Esophagus muscularis mucosa (tissue), 4 donors: ENCODE measurements around the gene CNTN5. TPM values are rescaled to one million over a fixed set of nuclear protein-coding genes. Genes with fewer than 3 reads are reported as not detected.

Experiments
- DNase-seq: peaks from one replicate; pipeline ENCODE4 v3.0.0-alpha.2; 2017; ENCODE audit errors: extremely low spot score
- H3K27ac ChIP-seq, 4 donors: fragments of 200-600 bp; sonication (generic); replicated peaks in 1 of 4; 1 replicate in 3 of 4; 2 replicates in 1 of 4; pipeline ENCODE4 v1.5.1; 2016 to 2019; ENCODE audit warnings: mild to moderate bottlenecking in 1 of 4
- H3K27me3 ChIP-seq, 4 donors: fragments of 200-600 bp; sonication (generic); one replicate each; pipeline versions ENCODE4 v1.5.1 to v1.6.0; 2016 to 2019
- H3K36me3 ChIP-seq, 4 donors: fragments of 200-600 bp; sonication (generic); one replicate each; pipeline ENCODE4 v1.5.1; 2016 to 2019
- H3K4me1 ChIP-seq, 4 donors: fragments of 200-600 bp; sonication (generic); one replicate each; pipeline ENCODE4 v1.5.1; 2016 to 2019
- H3K4me3 ChIP-seq, 4 donors: fragments of 200-600 bp; sonication (generic); 1 replicate in 2 of 4; 2 replicates in 2 of 4; pipeline ENCODE4 v1.5.1; 2016 to 2019; ENCODE audit warnings: mild to moderate bottlenecking in 4 of 4, moderate library complexity in 1 of 4
- H3K9me3 ChIP-seq, 4 donors: fragments of 200-600 bp; sonication (generic); 1 replicate in 3 of 4; 2 replicates in 1 of 4; pipeline ENCODE4 v1.5.1; 2016 to 2019
- CTCF ChIP-seq, 3 experiments: fragments of 200-600 bp in 2 of 3; fragments of 450-650 bp in 1 of 3; sonication (generic) in 2 of 3; IDR thresholded peaks; one replicate each; pipeline ENCODE4 v1.5.1; 2017 to 2019; ENCODE audit warnings: antibody characterized with exemption in 3 of 3, mild to moderate bottlenecking in 2 of 3, moderate library complexity in 1 of 3
- EP300 ChIP-seq: sonication (generic); formaldehyde crosslinking; IDR thresholded peaks from one replicate; pipeline ENCODE4 v1.6.1; 2017; ENCODE audit warnings: antibody characterized with exemption
- POLR2A ChIP-seq: fragments of 450-650 bp; IDR thresholded peaks from one replicate; pipeline ENCODE4 v1.6.1; 2017; ENCODE audit warnings: antibody characterized with exemption, moderate library complexity, mild to moderate bottlenecking, low read depth
- POLR2AphosphoS5 ChIP-seq, 2 donors: sonication (generic); formaldehyde crosslinking; IDR thresholded peaks; one replicate each; pipeline ENCODE4 v1.6.1; 2017; ENCODE audit warnings: antibody characterized with exemption in 2 of 2
- WGBS: methylation state at CpG from one replicate; pipeline ENCODE4 v1.1.5; 2018; 5-methylcytosine and 5-hydroxymethylcytosine counted together
- intact Hi-C: fragments of 100-400 bp; cut with DNase I; formaldehyde crosslinking; loops from one replicate; pipeline ENCODE4 v1.15.1; 2023
- total RNA-seq, 4 donors: library from RNA; depleted of rRNA; stranded (reverse); fragments of >200 nt; gene quantifications; one replicate each; pipeline versions ENCODE4 v1.1.0 to v1.2.1, GENCODE V29; 2016

CNTN5 gene
- total RNA-seq, 4 donors from 2014 or later = 0.06 TPM; not detected in 3

GRCh38 chr11:100221791-100222190 is 1201.0 kb downstream of the CNTN5 start:
- 81% methylated on average over 2 of the region's 2 CpGs for WGBS
- no peak for DNase-seq
- H3K36me3 ChIP-seq = no peaks in the 10 kb centered on the region
- no peak overlapping the region for H3K27ac ChIP-seq
- peaks cover 0 to 4% (median 0%) of the 10 kb centered on the region in 4 donors for H3K4me1 ChIP-seq
- TF ChIP-seq EP300 (no peak), CTCF (IDR thresholded peaks at IDR 0.05) (no peak), POLR2A (no peak), POLR2AphosphoS5 (IDR thresholded peaks at IDR 0.05) (no peak)
- no peaks in the 10 kb centered on the region for H3K9me3 ChIP-seq
- no peaks in the 10 kb centered on the region for H3K27me3 ChIP-seq
- no peak overlapping the region for H3K4me3 ChIP-seq
- intact Hi-C loops = no loop called here

GRCh38 chr11:100224541-100225034 is 1203.8 kb downstream of the CNTN5 start:
- no peak overlapping the region for H3K27ac ChIP-seq
- H3K36me3 ChIP-seq = no peaks in the 10 kb centered on the region
- no peak for DNase-seq
- intact Hi-C loops = no loop called here
- H3K9me3 ChIP-seq = no peaks in the 10 kb centered on the region
- WGBS = 85% methylated on average over 1 of the region's 1 CpG
- no peaks in the 10 kb centered on the region for H3K27me3 ChIP-seq
- no peak for TF ChIP-seq CTCF (IDR thresholded peaks at IDR 0.05)
- no peak for TF ChIP-seq POLR2AphosphoS5 (IDR thresholded peaks at IDR 0.05)
- no peak for TF ChIP-seq POLR2A
- no peak for TF ChIP-seq EP300
- H3K4me3 ChIP-seq = no peak overlapping the region
- peaks cover 0 to 4% (median 0%) of the 10 kb centered on the region in 4 donors for H3K4me1 ChIP-seq

- Histone ChIP-seq H3K27ac (no peak overlapping the region), H3K9me3 (no peaks in the 10 kb centered on the region), H3K4me1 (no peaks in the 10 kb centered on the region), H3K27me3 (no peaks in the 10 kb centered on the region), H3K4me3 (no peak overlapping the region), H3K36me3 (no peaks in the 10 kb centered on the region)
- intact Hi-C loops = no loop called here
- DNase-seq = no peak
- 57% methylated on average over 1 of the region's 1 CpG for WGBS
- TF ChIP-seq EP300 (no peak), CTCF (IDR thresholded peaks at IDR 0.05) (no peak), POLR2AphosphoS5 (IDR thresholded peaks at IDR 0.05) (no peak), POLR2A (no peak)
Observed at GRCh38 chr11:100229086-100229485, 1208.3 kb downstream of the CNTN5 start.

GRCh38 chr11:100232006-100232405 is 1211.3 kb downstream of the CNTN5 start:
- intact Hi-C loops = no loop called here
- no peak for TF ChIP-seq EP300
- no peak for TF ChIP-seq POLR2A
- no peak for TF ChIP-seq CTCF (IDR thresholded peaks at IDR 0.05)
- TF ChIP-seq POLR2AphosphoS5 (IDR thresholded peaks at IDR 0.05) = no peak
- DNase-seq = no peak
- WGBS = 83% methylated on average over 2 of the region's 2 CpGs
- no peaks in the 10 kb centered on the region for H3K4me1 ChIP-seq
- no peaks in the 10 kb centered on the region for H3K36me3 ChIP-seq
- H3K27me3 ChIP-seq = no peaks in the 10 kb centered on the region
- no peaks in the 10 kb centered on the region for H3K9me3 ChIP-seq
- no peak overlapping the region for H3K27ac ChIP-seq
- no peak overlapping the region for H3K4me3 ChIP-seq

GRCh38 chr11:100235085-100235484 is 1214.3 kb downstream of the CNTN5 start:
- Histone ChIP-seq H3K36me3 (no peaks in the 10 kb centered on the region), H3K9me3 (no peaks in the 10 kb centered on the region), H3K4me1 (no peaks in the 10 kb centered on the region), H3K4me3 (no peak overlapping the region), H3K27ac (no peak overlapping the region), H3K27me3 (no peaks in the 10 kb centered on the region)
- intact Hi-C loops = no loop called here
- DNase-seq = no peak
- WGBS = 68% methylated on average over 4 of the region's 4 CpGs
- TF ChIP-seq CTCF (IDR thresholded peaks at IDR 0.05) (no peak), EP300 (no peak), POLR2AphosphoS5 (IDR thresholded peaks at IDR 0.05) (no peak), POLR2A (no peak)
